HG02981 (cell line): ENCODE data around the gene SNRPD2.

Source experiments
- ATAC-seq: cut with Tn5 transposase; IDR thresholded peaks from one replicate; pipeline ENCODE4 v1.9.1; 2021; ENCODE audit warnings: mild to moderate bottlenecking, moderate library complexity; ENCODE audit not compliant: unreplicated experiment

Gene SNRPD2

GRCh38 chr19:45660636-45661035, 31.1 kb downstream of the SNRPD2 start:
- ATAC-seq, result no peak

DNA sequence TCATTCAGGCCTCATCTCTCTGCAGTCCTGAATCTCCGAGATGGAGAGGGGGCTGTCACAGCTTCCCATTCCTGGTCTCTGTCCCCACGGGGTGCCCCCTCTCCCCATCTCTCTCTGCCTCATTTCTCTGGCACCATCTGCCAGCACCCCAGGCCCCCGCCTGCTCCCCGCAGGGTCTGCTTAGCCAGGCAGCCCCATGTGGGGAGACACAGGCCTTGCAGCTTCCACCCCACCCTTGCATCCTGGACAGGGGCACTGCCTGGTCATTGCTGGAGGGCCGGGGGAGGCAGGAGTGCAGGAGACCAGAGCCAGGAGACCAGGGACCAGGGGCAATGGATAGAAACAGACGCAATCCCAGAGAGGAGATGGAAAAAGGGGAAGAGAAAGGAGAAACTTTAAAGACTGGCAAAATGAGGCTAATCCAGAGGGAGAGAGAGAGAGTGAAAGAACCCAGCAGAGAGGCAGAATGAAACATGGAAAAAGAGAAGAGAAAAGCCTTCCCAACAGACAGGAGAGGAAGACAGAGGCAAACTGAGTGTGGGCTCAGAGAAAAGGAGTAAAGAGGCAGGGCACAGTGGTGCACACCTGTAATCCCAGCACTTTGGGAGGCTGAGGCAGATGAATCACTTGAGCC, 32.5 kb downstream of the SNRPD2 start:
- ATAC-seq, result no peak

GRCh38 chr19:45657520-45658167, 34.1 kb downstream of the SNRPD2 start:
- no peak for ATAC-seq

GRCh38 chr19:45655073-45655472, 36.7 kb downstream of the SNRPD2 start:
- ATAC-seq, result no peak

- no peak for ATAC-seq
Observed at GRCh38 chr19:45653634-45654033, 38.1 kb downstream of the SNRPD2 start.

DNA sequence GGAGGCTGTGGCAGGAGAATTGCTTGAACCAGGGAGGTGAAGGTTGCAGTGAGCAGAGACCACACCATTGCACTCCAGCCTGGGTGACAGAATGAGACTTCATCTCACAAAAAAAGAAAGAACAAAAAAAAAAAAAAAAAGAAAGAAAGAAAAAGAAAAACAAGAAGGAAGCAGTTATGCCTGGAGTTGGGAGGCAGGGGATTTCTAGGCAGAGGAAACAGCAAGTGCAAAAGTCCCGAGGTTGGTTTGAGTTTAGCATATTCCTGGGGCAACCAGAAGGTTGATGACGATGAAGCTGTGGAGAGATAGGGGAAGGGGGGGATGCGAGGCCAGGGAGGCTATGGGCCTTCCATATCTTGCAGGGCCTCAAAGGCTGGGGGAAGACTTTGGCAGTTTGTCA, 41.0 kb downstream of the SNRPD2 start:
- no peak for ATAC-seq

DNA sequence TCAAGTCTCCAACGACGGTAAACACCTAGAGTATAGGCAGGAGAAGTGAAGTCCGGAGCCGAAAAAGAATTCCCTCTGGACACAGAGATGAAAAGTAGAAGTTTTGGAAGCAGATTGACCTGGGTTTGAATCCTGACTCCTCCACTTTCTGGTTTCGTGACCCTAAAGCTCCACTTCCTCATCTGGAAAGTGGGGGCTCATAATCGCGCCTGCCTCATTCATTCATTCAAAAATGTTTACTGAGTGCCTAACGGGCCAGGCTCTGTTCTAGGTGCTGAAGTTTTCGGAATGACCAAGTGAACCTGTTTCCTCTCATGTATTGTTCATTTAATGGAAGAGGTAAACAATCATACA, 45.4 kb downstream of the SNRPD2 start:
- ATAC-seq, result no peak

- ATAC-seq, result no peak
Observed at GRCh38 chr19:45645631-45646344, 46.0 kb downstream of the SNRPD2 start.

- no peak for ATAC-seq
Observed at GRCh38 chr19:45645068-45645630, 46.6 kb downstream of the SNRPD2 start.

DNA sequence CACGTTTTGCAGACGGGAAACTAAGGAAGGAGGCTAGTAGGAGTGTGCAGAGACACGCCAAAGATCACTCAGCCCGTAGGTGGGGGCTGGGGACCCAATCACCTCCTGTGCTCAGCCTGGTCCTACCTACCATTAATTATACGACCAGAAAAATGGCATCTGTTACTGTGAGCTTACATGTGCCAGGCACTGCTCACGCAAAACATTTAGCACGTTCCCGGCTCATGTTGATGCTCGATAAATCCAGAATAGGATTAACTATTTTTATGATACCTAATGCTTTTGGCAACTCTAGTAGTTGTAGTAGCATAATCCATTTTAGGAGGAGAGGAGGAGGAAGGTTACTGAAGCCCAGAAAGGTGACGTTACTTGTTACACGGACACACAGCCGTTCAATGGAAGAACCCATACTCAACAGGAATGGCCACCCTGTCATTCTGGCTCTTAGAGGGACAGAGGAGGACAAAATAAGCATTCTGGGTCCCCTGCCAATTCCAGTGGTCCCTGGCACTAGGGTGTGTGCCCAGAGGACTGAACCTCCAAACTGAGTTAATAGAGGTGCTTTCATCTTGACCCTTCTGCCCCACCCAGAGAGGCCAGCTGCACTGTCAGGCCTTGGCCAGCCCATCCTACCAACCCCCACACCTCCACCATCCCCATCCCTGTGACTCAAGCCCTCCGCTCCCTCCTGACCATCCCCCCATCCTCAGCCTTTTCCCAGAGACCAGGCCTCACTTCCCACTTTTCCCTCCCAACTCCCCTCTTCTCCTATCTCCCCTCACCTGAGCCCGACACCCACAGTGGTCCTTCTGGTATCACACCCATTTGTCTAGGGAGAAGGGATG, 47.6 kb downstream of the SNRPD2 start:
- ATAC-seq, result no peak

DNA sequence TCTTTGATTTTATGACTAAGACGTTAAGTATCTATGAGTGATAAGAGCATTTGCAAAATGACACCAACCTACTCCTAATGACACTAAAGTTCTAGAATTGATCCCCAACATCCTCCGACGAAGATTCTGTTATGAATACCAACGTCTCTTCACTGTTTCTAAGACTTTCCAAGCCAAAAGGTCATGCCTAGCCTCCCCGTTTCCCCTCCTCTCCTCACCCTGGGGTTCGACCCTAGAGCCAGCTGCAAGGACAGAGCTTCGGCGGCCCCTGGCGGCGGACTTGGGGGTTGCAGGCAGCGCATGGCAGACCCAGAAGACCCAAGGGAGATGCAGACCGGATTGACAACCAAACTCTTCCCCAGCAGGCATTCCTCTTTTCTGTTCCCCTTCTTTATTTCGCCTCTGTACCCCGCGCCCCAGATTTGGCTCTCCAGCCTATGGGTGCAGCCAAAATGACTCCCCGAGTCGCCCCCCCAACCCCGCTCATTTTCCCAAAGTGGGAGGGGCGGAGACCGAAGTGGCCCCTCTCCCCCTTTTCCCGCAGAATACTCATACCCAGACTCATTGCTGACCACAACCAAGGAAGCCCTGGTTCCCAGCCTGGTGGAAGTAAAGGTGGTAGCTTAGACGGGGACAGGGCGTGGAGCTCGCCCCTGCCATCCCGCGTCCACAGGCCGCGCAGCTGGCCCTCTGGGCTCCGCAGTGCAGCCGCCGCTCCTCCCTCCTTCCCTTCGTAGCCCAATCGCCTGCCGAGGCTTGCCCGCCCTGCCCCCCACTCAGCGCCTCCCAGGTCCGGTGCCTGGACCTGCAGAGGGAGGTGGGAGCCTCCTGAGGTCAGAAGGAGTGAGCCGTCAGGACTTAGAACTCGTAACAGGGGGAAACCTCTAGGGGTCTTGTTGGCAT, 48.5 kb downstream of the SNRPD2 start:
- ATAC-seq, result no peak

DNA sequence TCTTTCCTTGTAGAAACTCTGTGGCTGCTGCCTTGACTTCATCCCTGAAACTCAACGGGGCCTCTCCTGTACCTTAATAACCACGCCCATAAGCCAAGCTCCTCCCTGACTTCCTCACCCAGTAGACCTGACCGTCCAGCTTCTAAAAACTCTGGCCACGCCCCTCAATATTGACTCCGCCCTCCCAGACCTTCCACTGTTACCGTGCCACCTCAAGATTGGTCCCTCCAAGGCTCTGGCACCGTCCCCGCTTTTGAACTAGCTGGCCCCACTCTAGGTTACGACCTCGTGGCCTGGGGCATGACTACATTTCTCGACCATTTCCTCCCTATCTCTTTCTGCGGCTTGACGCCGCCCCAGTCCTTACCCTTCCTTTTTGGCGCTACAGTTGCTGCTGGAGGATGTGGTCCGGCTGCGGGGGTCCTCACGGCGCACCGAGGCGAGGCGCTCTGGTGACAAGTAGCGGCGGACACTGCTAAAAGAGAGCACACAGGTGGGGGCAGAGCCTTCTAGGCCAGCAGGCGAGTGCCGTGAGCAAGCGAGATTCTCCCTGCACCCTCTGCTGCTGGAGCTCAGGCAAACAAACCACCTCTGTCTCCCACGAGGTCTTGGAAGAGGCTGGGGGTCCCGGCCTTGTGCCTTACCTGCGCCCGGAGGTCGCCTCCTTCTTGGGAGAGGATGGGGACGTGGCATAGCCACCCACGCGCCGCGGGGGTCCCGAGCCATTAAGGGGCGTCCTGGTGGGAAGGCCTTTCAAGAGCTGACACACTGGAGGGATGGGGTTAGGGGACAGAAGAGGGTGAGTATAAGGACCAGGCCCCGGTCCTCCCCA, 50.3 kb downstream of the SNRPD2 start:
- peak; percentile 41 for ATAC-seq

DNA sequence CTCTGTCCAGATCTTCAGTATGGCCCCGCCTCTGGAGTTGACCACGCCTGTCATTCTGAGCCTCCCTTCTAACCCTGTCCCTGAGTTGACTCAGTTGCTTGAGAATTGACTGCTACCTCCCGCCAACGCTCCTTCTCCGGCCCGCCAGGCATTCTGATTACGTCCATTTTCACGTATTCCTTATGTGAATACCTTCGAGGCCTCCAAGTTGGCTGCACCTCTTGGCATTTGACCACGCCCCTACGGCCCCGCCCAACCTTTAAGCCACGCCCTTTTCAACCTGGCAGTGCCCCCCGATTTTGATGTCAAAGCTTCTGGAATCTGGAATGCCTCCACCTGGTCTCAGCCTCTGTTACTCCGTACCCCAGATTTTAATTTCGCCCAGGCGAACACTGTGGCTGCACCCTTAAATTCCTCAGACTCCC, 50.9 kb downstream of the SNRPD2 start:
- no peak for ATAC-seq

DNA sequence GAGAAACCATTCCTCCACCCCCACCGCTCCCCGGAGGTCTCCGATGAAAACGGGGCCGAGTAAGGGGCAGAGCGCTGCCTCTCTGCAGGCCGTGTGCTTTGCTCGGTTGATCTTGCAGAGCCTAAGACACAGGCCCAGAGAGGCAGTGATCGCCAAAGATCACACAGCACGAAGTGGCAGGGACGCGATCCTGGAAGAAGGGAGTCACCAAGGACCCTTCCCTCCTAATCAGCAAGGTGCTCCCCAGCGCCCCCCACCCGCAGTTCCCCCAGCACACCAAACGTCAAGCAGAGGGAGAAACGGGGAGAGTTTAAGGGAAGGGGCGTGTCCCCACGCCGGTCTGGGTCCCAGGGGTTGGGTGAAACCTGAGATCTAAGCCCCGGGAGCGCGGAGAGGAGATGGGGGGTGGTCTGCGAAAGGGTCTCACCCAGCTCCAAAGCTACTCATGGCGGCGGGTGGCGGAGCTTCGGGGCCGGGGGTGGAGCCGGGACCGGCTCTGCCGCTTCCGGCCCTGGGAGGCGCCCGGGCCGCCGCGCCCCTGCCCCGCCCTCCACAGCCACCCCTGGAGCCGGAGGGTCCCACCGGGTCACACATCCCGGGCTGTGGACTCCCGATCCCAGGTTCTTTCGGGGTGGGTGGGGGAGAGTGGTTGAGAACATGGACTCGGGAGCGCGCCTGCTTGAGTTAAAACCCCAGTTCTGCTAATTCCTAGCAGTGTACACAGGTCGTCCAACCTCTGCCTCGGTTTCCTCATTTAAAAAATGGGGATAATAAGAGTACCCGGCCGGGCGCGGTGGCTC, 52.6 kb downstream of the SNRPD2 start, which contains the start of gene EML2:
EML2 (minus strand) TSS at position 468 of the 800 bp plus-strand sequence; CDS start at position 447, 21 bp downstream.
- ATAC-seq, result no peak

DNA sequence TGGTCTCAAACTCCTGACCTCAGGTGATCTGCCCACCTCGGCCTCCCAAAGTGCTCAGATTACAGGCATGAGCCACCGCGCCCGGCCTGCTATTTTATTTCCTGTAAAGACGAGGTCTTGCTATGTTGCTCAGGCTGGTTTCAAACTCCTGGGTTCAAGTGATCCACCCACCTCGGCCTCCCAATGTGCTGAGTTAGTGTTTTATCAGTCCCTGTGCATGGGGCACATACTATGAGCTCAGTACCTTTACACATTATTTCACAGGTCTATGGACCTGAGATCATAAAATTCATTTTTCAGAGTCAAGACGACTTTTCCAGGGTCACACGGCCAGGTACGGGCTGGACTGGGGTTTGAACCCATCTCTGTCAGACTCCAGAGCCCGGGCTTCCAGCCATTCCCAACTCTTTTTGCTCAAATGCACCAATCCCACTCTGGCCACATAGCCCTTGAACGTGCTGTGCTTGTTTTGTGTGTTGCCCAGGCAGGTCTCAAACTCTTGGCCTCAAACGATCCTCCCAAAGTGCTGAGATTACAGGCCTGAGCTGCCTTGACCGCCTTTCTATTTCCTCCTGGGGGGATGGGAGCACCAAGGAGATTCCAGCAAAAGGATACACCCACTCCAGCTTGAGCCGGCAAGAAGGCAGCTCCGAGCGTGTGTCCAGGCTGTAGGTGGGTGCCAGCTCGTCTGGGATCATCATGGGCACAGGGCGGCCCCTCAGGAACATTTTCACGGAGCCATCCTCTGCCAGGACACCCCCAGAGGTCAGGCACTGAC, 53.7 kb downstream of the SNRPD2 start:
- ATAC-seq, result no peak
